HG02973 (cell line): Measurements from ENCODE around the gene SLC9A5.

Source experiments
- ATAC-seq: cut with Tn5 transposase; IDR thresholded peaks from one replicate; pipeline ENCODE4 v1.9.1; 2021; ENCODE audit warnings: moderate library complexity; ENCODE audit not compliant: unreplicated experiment

The SLC9A5 gene

GRCh38 chr16:67238278-67238575, 10.6 kb upstream of the SLC9A5 start:
- no peak for ATAC-seq

- no peak for ATAC-seq
Measured at GRCh38 chr16:67238806-67239470, 9.8 kb upstream of the SLC9A5 start.

- no peak for ATAC-seq
Measured at GRCh38 chr16:67240506-67240905, 8.3 kb upstream of the SLC9A5 start.

GRCh38 chr16:67241008-67241900, 7.5 kb upstream of the SLC9A5 start:
- ATAC-seq, result no peak

- no peak for ATAC-seq
Measured at GRCh38 chr16:67242138-67242730, 6.5 kb upstream of the SLC9A5 start.

GRCh38 chr16:67243481-67243880, 5.3 kb upstream of the SLC9A5 start:
- no peak for ATAC-seq

GRCh38 chr16:67244387-67245185, 4.2 kb upstream of the SLC9A5 start:
- peak; percentile 43 for ATAC-seq

GRCh38 chr16:67245186-67245585, 3.6 kb upstream of the SLC9A5 start:
- ATAC-seq, result no peak

GRCh38 chr16:67245674-67246080, 3.1 kb upstream of the SLC9A5 start:
- ATAC-seq, result no peak

- no peak for ATAC-seq
Measured at GRCh38 chr16:67246081-67246755, 2.6 kb upstream of the SLC9A5 start.

GRCh38 chr16:67246756-67247191, 2.0 kb upstream of the SLC9A5 start:
- ATAC-seq, result no peak

- ATAC-seq, result peak; percentile 44
Measured at GRCh38 chr16:67247192-67248072, 1.3 kb upstream of the SLC9A5 start, which contains the start of gene FHOD1. FHOD1 (minus strand) TSS chr16:67247481; CDS start chr16:67247410, 71 bp downstream.

GRCh38 chr16:67248073-67248400, 742 bp upstream of the SLC9A5 start:
- ATAC-seq, result no peak

GRCh38 chr16:67249178-67250044, 632 bp downstream of the SLC9A5 start:
- ATAC-seq, result no peak

- no peak for ATAC-seq
Measured at GRCh38 chr16:67250045-67250327, 1.2 kb downstream of the SLC9A5 start.

- no peak for ATAC-seq
Measured at GRCh38 chr16:67252609-67253497, 4.1 kb downstream of the SLC9A5 start.

- ATAC-seq, result no peak
Measured at GRCh38 chr16:67254801-67255552, 6.2 kb downstream of the SLC9A5 start.
